Osteoblast (primary cell): ENCODE data around the gene RNF144B. TPM values are rescaled to one million over a fixed set of nuclear protein-coding genes. Genes with fewer than 3 reads are reported as not detected.

ENCODE experiments used
- DNase-seq: peaks from one replicate; pipeline ENCODE4 v3.0.0; 2011; ENCODE audit warnings: low spot score, mixed read lengths; ENCODE audit not compliant: insufficient read length; ENCODE audit errors: missing footprints
- H2AFZ ChIP-seq: 2 replicates; pipeline ENCODE4 v1.6.0; 2011; ENCODE audit warnings: mild to moderate bottlenecking, low read length
- H3K27ac ChIP-seq: 2 replicates; pipeline ENCODE4 v1.5.1; 2011; ENCODE audit warnings: mild to moderate bottlenecking, low read depth, low read length, moderate library complexity
- H3K27me3 ChIP-seq: 2 replicates; pipeline ENCODE4 v1.6.0; 2012; ENCODE audit warnings: mild to moderate bottlenecking, control low read depth, inconsistent platforms, low read length, moderate library complexity; ENCODE audit not compliant: insufficient read depth
- H3K36me3 ChIP-seq: 2 replicates; pipeline ENCODE4 v1.5.1; 2011; ENCODE audit warnings: mild to moderate bottlenecking, low read length, control low read depth, moderate library complexity; ENCODE audit not compliant: insufficient read depth
- H3K4me1 ChIP-seq: 2 replicates; pipeline ENCODE4 v1.5.1; 2011; ENCODE audit warnings: mild to moderate bottlenecking, low read length, control low read depth, moderate library complexity; ENCODE audit not compliant: insufficient read depth
- H3K4me2 ChIP-seq: 2 replicates; pipeline ENCODE4 v1.6.0; 2011; ENCODE audit warnings: mild to moderate bottlenecking, low read length; ENCODE audit not compliant: insufficient read depth
- H3K4me3 ChIP-seq: fragments of 200-600 bp; sonication (generic); 3 replicates; pipeline ENCODE4 v1.5.1; 2012; ENCODE audit warnings: mild to moderate bottlenecking, low read length, inconsistent platforms; ENCODE audit not compliant: insufficient read depth
- H3K79me2 ChIP-seq: 2 replicates; pipeline ENCODE4 v1.6.0; 2012; ENCODE audit warnings: mild to moderate bottlenecking, low read length, control low read depth, inconsistent platforms; ENCODE audit not compliant: insufficient read depth
- H3K9me3 ChIP-seq: 2 replicates; pipeline ENCODE4 v1.5.1; 2011; ENCODE audit warnings: low read depth, low read length, control low read depth
- H4K20me1 ChIP-seq: 2 replicates; pipeline ENCODE4 v1.6.0; 2012; ENCODE audit warnings: mild to moderate bottlenecking, low read length, control low read depth; ENCODE audit not compliant: insufficient read depth
- total RNA-seq: library from RNA; depleted of rRNA; stranded (reverse); fragments of >200 nt; gene quantifications from 2 replicates; pipeline ENCODE4 v1.2.3, GENCODE V29; 2012
- TF ChIP-seq, protein P1 (sequence below): IDR thresholded peaks from 2 replicates; pipeline ENCODE4 v1.5.1; 2011; ENCODE audit warnings: mild to moderate bottlenecking, low read depth, low read length, moderate library complexity; ENCODE audit errors: extremely low read depth

The RNF144B gene
- total RNA-seq, 1 donor: 5.8 TPM

DNA sequence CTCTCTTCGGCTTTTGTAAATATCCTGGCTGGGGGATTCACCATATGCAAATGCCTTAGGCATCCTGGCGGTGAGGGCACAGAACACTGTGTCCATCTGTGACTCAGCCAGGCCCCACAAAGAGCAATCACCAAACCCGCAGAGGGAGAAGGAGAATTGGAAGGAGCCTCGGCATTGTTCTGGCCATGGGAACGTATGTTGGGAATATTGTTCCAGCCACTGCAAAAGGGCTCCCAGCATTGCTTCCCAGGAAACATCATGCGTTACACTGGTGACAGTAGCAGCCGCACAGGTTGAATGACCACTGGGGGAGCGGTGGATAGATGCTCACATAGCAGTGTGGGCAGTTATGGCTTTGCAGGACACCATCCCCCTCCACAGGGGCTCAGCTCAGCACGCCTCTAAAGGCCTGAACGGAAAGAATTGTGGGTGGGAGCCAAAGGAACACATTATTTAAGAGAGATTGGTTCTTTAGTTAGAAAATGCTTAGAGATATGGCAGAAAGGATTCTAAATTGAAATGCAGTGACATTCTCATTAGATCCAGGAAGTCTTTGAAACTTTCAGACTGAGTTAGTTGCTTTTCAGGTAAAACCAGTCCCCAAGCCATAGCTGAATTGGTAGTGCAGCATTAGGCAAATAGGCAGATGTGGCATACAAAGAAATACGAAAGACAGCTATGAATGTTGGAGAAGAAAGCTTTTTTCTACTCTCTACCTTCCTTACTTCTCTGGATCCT is 104.3 kb downstream of the RNF144B start:
- H3K4me3 ChIP-seq: no peak overlapping the region
- no peaks in the 10 kb centered on the region for H3K27me3 ChIP-seq
- H3K9me3 ChIP-seq: no peaks in the 10 kb centered on the region
- no peaks in the 10 kb centered on the region for H3K36me3 ChIP-seq
- H3K4me1 ChIP-seq: no peaks in the 10 kb centered on the region
- no peaks in the 10 kb centered on the region for H3K79me2 ChIP-seq
- TF ChIP-seq, protein P1, sequence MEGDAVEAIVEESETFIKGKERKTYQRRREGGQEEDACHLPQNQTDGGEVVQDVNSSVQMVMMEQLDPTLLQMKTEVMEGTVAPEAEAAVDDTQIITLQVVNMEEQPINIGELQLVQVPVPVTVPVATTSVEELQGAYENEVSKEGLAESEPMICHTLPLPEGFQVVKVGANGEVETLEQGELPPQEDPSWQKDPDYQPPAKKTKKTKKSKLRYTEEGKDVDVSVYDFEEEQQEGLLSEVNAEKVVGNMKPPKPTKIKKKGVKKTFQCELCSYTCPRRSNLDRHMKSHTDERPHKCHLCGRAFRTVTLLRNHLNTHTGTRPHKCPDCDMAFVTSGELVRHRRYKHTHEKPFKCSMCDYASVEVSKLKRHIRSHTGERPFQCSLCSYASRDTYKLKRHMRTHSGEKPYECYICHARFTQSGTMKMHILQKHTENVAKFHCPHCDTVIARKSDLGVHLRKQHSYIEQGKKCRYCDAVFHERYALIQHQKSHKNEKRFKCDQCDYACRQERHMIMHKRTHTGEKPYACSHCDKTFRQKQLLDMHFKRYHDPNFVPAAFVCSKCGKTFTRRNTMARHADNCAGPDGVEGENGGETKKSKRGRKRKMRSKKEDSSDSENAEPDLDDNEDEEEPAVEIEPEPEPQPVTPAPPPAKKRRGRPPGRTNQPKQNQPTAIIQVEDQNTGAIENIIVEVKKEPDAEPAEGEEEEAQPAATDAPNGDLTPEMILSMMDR: no peak
- H4K20me1 ChIP-seq: no peaks in the 10 kb centered on the region
- no peak for DNase-seq
- H2AFZ ChIP-seq: no peak overlapping the region
- no peak overlapping the region for H3K4me2 ChIP-seq
- no peak overlapping the region for H3K27ac ChIP-seq

DNA sequence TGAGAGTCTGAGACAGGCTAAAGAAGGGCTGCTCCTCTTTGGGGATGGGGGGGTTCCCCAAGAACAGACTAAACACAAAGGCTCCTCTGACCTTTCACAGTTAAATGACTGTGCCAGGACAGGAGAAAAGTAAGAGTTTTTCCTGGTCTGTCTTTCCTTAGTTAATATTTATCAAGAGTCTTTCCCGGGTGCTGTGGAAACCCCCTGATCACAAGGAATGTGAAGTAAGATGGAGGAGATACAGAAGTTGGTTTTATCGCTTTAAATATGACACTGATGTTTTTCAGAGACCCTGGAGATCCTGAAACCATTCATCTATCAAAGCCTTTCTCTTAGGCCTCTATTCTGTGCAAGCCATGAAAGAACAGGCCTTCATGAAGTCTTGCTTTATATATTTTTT is 105.8 kb downstream of the RNF144B start:
- no peak overlapping the region for H2AFZ ChIP-seq
- no peak overlapping the region for H3K27ac ChIP-seq
- H3K9me3 ChIP-seq: no peaks in the 10 kb centered on the region
- H3K79me2 ChIP-seq: no peaks in the 10 kb centered on the region
- H3K27me3 ChIP-seq: peaks cover 2% of the 10 kb centered on the region
- H3K4me3 ChIP-seq: no peak overlapping the region
- no peaks in the 10 kb centered on the region for H3K4me1 ChIP-seq
- no peak for DNase-seq
- no peaks in the 10 kb centered on the region for H4K20me1 ChIP-seq
- H3K4me2 ChIP-seq: no peak overlapping the region
- TF ChIP-seq, protein P1: no peak
- no peaks in the 10 kb centered on the region for H3K36me3 ChIP-seq

DNA sequence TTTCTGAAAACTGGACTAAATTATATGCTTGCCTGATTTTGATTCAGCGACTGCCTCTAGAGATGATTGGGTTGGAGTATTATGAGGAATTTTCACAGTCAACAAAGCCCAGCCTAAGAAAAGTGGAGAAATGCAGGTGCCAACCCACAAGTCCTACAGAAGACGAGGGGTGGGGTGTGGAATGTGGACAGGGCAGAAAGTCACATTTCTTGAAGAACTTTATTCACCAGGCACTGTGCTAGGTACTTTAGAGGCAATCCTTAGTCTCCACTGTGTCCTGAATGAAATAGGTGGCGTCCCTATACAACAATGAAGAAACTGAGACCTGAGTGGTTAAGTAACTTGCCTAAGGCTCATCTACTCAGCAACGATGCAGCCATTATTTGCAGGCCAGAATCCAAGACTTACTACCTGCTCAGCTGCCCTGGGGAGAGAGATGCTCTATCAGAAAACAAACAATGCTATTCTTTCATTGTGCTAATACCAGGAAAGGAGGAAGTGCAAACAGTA is 106.3 kb downstream of the RNF144B start:
- Histone ChIP-seq H3K27me3 (peaks cover 2% of the 10 kb centered on the region), H3K27ac (no peak overlapping the region), H2AFZ (no peak overlapping the region), H3K4me1 (no peaks in the 10 kb centered on the region), H3K4me2 (no peak overlapping the region), H3K36me3 (no peaks in the 10 kb centered on the region), H3K79me2 (no peaks in the 10 kb centered on the region), H3K4me3 (no peak overlapping the region), H3K9me3 (no peaks in the 10 kb centered on the region), H4K20me1 (no peaks in the 10 kb centered on the region)
- DNase-seq: no peak
- TF ChIP-seq, protein P1: no peak

DNA sequence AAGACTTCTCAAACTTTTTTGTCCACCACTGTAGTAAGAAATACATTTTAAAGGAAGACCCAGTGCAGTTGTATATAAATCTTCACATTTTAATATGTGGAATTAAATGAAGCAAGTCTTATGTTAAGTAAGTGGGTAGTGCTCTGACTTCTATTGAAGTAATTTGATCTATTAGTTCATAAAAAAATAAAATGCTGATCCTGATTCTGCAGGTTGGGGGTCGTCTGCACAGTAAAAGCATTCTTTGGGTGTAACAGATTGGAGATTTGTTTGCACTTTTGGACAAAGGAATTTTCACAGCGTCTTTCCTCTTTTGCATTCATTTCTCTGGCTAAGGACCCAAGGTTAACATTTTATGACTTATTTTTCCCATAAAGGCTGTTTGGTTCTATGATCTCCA is 106.8 kb downstream of the RNF144B start:
- peaks cover 2% of the 10 kb centered on the region for H3K27me3 ChIP-seq

More for the DNA sequence above, 106.8 kb downstream of the RNF144B start:
- no peaks in the 10 kb centered on the region for H3K4me1 ChIP-seq
- no peak overlapping the region for H3K4me2 ChIP-seq
- H3K9me3 ChIP-seq: no peaks in the 10 kb centered on the region
- no peak overlapping the region for H3K4me3 ChIP-seq
- H3K36me3 ChIP-seq: no peaks in the 10 kb centered on the region
- H3K27ac ChIP-seq: no peak overlapping the region
- H2AFZ ChIP-seq: no peak overlapping the region
- DNase-seq: no peak
- H4K20me1 ChIP-seq: no peaks in the 10 kb centered on the region
- TF ChIP-seq, protein P1: no peak
- no peaks in the 10 kb centered on the region for H3K79me2 ChIP-seq
